ENCODE results near the gene ANKDD1A.
A peak's percentile ranks its signal among the peaks of the same experiment; 100 is the strongest.

Gene ANKDD1A

DNA sequence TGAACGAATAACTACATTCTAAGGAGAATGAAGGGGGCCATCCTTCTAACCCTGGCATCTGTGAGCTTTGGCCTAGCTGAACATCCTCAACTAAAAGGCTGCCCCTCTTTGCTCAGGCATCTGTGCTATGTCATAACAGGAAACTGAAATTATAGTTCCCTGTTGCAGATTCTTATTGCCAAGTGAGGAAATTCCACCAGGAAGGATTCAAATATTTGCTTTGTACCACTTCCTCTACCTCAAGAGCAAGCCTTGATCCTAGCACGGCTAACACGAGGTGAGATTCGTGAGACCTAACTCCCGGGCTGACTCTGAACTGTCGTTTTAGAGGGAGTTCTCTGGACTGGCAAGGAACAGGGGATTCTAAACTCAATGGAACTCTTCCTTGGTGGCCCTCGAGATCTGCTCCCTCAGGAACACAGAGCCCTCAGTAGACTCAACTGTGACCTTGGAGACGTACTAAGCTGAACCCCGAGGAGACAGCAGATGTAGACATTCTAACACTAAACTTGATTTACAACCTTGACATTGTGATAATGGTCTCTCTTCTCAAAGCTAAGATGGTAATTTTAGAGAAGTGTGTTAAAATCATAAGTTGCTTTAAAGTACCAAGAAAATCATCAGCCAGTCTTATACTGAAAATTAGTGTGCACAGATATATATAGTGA, 73.8 kb downstream of the ANKDD1A start:
- Histone ChIP-seq H3K27ac (no peak overlapping the region), H3K36me3 (peaks cover 3% of the 10 kb centered on the region), H3K27me3 (ENCODE audit: insufficient read depth, low read depth, severe bottlenecking) (no peaks in the 10 kb centered on the region), H3K4me3 (ENCODE audit: low read depth, low read length) (no peak overlapping the region), H3K9me3 (ENCODE audit: severe bottlenecking) (no peaks in the 10 kb centered on the region)
- DNase-seq: no peak
- TF ChIP-seq, protein P1, sequence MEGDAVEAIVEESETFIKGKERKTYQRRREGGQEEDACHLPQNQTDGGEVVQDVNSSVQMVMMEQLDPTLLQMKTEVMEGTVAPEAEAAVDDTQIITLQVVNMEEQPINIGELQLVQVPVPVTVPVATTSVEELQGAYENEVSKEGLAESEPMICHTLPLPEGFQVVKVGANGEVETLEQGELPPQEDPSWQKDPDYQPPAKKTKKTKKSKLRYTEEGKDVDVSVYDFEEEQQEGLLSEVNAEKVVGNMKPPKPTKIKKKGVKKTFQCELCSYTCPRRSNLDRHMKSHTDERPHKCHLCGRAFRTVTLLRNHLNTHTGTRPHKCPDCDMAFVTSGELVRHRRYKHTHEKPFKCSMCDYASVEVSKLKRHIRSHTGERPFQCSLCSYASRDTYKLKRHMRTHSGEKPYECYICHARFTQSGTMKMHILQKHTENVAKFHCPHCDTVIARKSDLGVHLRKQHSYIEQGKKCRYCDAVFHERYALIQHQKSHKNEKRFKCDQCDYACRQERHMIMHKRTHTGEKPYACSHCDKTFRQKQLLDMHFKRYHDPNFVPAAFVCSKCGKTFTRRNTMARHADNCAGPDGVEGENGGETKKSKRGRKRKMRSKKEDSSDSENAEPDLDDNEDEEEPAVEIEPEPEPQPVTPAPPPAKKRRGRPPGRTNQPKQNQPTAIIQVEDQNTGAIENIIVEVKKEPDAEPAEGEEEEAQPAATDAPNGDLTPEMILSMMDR (IDR thresholded peaks at IDR 0.05; ENCODE audit: low read depth, low read length): no peak

DNA sequence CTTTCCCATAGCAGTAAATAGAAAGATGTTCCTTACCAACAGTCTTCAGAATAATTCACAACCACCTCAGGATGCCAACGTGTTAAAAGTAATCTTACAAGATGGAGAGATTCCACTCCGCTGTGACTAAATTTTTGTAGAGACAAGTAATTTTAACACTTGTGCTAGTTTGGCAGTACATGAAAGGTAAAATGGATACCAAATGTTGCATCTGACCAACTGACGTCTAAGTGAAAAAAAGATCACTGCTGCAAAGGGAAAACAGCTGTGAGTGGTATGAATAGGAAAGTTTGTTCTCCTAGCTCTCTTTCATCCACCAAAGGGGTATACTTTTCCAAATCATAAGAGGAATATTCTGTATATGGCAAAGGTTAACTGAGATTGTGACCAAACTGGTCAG, 75.4 kb downstream of the ANKDD1A start:
- TF ChIP-seq, protein P1 (IDR thresholded peaks at IDR 0.05; ENCODE audit: low read depth, low read length): no peak
- Histone ChIP-seq H3K9me3 (ENCODE audit: severe bottlenecking) (no peaks in the 10 kb centered on the region), H3K27ac (no peak overlapping the region), H3K36me3 (peaks cover 2% of the 10 kb centered on the region), H3K27me3 (ENCODE audit: insufficient read depth, low read depth, severe bottlenecking) (no peaks in the 10 kb centered on the region), H3K4me3 (ENCODE audit: low read depth, low read length) (no peak overlapping the region)
- no peak for DNase-seq

DNA sequence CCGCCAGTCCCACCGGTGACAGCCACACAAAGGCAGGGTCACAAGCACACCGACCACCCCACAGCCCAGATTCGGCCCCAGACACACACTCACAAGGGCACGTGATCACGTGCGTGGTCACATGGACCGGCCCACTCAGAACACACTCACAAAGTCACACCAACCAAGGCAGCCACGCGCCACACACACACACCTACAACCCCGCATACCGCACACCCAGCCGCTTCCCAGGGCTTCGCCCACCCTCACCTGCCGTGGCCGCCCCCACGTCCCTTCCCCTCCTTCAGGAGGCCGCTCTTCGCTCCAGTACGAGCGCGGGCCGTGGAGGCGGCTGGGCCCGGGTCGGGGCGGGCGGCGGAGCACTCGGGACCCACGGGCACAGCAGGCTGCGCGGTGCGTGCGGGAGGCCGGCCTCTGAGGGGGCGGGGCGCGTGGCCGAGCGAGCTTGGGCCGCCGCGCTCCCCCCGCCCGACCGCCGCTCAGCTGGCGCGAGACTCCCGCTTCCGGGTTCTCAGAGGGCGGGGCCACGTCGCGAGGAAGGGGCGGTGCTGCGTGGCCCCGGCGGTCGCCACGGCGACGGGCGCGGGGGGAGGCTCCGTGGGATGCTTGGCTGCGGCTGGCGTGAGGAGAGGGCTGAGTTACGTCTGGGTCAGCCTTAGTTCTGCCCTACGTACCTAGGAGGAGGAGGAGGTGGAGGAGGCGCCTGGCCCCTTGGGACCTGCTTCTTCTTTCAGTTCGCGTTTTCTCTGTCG, 77.9 kb downstream of the ANKDD1A start, which contains the start of gene SPG21:
Gene SPG21 (minus strand): TSS at position 499 of the 752 bp plus-strand sequence. CDS start 6,345 bp downstream, outside the sequence.
- no peaks in the 10 kb centered on the region for H3K9me3 ChIP-seq (ENCODE audit: severe bottlenecking)
- peak within 1 kb of the TSS; percentile 85 for H3K27ac ChIP-seq
- DNase-seq: peak; percentile 95
- peak within 1 kb of the TSS; percentile 98 for H3K4me3 ChIP-seq (ENCODE audit: low read depth, low read length)
- H3K27me3 ChIP-seq (ENCODE audit: insufficient read depth, low read depth, severe bottlenecking): no peaks in the 10 kb centered on the region
- TF ChIP-seq, protein P1 (IDR thresholded peaks at IDR 0.05; ENCODE audit: low read depth, low read length): no peak
- peaks cover 2% of the 10 kb centered on the region for H3K36me3 ChIP-seq

DNA sequence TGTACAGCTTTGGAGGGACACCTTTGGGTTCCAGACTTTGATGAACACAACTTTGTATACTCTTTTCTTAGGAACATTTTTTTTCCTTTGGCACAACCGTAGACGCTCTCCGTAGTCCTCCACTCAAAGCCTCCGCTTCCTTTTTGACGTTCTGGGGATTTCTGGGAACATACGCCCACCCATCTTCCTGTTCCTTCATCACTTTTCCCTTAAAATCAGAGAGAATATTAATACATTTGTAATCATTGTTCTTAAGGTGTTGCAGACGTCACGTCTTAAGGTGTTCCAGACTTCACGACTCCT, 78.4 kb downstream of the ANKDD1A start:
- Histone ChIP-seq H3K27me3 (ENCODE audit: insufficient read depth, low read depth, severe bottlenecking) (no peaks in the 10 kb centered on the region), H3K27ac (peak overlapping the region; percentile 73), H3K9me3 (ENCODE audit: severe bottlenecking) (no peaks in the 10 kb centered on the region), H3K4me3 (ENCODE audit: low read depth, low read length) (peak overlapping the region; percentile 83), H3K36me3 (peaks cover 2% of the 10 kb centered on the region)
- TF ChIP-seq, protein P1 (IDR thresholded peaks at IDR 0.05; ENCODE audit: low read depth, low read length): no peak
- DNase-seq: no peak

DNA sequence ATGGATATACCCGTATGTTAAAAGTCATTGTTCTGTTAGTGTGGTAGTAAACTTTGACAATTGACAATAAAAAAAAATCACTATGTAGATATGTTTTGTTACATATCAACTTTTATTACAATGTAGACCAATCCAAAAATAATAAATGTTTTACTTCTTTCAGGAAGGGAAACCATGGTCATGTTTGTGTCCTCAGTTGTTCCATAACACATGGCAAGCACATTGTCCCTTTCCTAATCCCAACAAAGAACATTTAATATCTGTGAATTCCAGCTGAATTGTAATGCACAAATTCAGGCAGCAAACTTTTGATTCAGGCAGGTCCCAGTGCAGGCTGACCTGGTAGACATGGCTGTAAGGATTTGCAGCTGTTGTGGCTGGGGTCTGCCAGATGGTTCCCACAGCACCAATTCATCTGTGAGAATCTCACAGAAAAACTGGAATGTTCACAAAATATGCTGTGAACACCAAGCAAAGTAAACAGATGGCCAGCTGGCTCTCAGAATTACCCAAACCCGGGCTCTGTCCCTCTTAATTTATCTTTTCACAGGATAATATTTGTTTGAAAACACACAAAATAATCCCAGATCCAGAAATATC, 79.9 kb downstream of the ANKDD1A start:
- Histone ChIP-seq H3K27me3 (ENCODE audit: insufficient read depth, low read depth, severe bottlenecking) (no peaks in the 10 kb centered on the region), H3K36me3 (peaks cover 2% of the 10 kb centered on the region; the same call in 1 of the 2 replicates), H3K4me3 (ENCODE audit: low read depth, low read length) (no peak overlapping the region), H3K27ac (no peak overlapping the region), H3K9me3 (ENCODE audit: severe bottlenecking) (no peaks in the 10 kb centered on the region)
- TF ChIP-seq, protein P1 (IDR thresholded peaks at IDR 0.05; ENCODE audit: low read depth, low read length): no peak
- no peak for DNase-seq
